MM.1S (cell line): ENCODE results near the gene SPC24.

Experiments
- DNase-seq: peaks from one replicate; pipeline ENCODE4 v3.0.0-alpha.2; 2015
- H2AFZ ChIP-seq: fragments of 300-600 bp; sonication (generic); 2 replicates; pipeline ENCODE4 v1.6.0; 2016; ENCODE audit warnings: antibody characterized with exemption, low read length
- H3F3A ChIP-seq: fragments of 300-600 bp; sonication (generic); 2 replicates; pipeline ENCODE4 v1.6.1; 2016; ENCODE audit warnings: mild to moderate bottlenecking, antibody characterized with exemption, low read length, moderate library complexity, mixed read lengths; ENCODE audit not compliant: insufficient read depth
- H3K27ac ChIP-seq: fragments of 300-600 bp; sonication (generic); 2 replicates; pipeline ENCODE4 v1.5.1; 2016; ENCODE audit warnings: mild to moderate bottlenecking, low read length
- H3K27me3 ChIP-seq: fragments of 300-600 bp; sonication (generic); replicated peaks from 2 replicates; pipeline ENCODE4 v1.6.0; 2016; ENCODE audit warnings: low read length; ENCODE audit not compliant: insufficient read depth
- H3K36me3 ChIP-seq: fragments of 300-600 bp; sonication (generic); replicated peaks from 2 replicates; pipeline ENCODE4 v1.6.1; 2016; ENCODE audit warnings: mild to moderate bottlenecking, low read length, mixed read lengths; ENCODE audit not compliant: insufficient read depth
- H3K4me1 ChIP-seq: fragments of 300-600 bp; sonication (generic); 2 replicates; pipeline ENCODE4 v1.6.1; 2016; ENCODE audit warnings: low read length, mixed read lengths
- H3K4me2 ChIP-seq: fragments of 300-600 bp; sonication (generic); 2 replicates; pipeline ENCODE4 v1.6.0; 2016; ENCODE audit warnings: low read depth, low read length
- H3K4me3 ChIP-seq: fragments of 300-600 bp; sonication (generic); 2 replicates; pipeline ENCODE4 v1.5.1; 2016; ENCODE audit warnings: low read length, mixed read lengths
- H3K79me2 ChIP-seq: fragments of 300-600 bp; sonication (generic); 2 replicates; pipeline ENCODE4 v1.6.1; 2016; ENCODE audit warnings: mixed run types, low read length, mixed read lengths
- H3K9ac ChIP-seq: fragments of 300-600 bp; sonication (generic); 2 replicates; pipeline ENCODE4 v1.6.1; 2016; ENCODE audit warnings: low read length, mixed read lengths
- H3K9me2 ChIP-seq: fragments of 300-600 bp; sonication (generic); replicated peaks from 2 replicates; pipeline ENCODE4 v1.6.1; 2016; ENCODE audit warnings: mild to moderate bottlenecking, low read length, mixed read lengths; ENCODE audit not compliant: insufficient read depth
- H3K9me3 ChIP-seq: fragments of 300-600 bp; sonication (generic); replicated peaks from 2 replicates; pipeline ENCODE4 v1.6.1; 2016; ENCODE audit warnings: mild to moderate bottlenecking, low read length, mixed read lengths; ENCODE audit not compliant: insufficient read depth
- H4K20me1 ChIP-seq: fragments of 300-600 bp; sonication (generic); 2 replicates; pipeline ENCODE4 v1.6.1; 2016; ENCODE audit warnings: mild to moderate bottlenecking, low read length, moderate library complexity, mixed read lengths; ENCODE audit not compliant: insufficient read depth
- CTCF ChIP-seq: fragments of 300-600 bp; sonication (generic); IDR thresholded peaks from 2 replicates; pipeline ENCODE4 v1.5.1; 2016; ENCODE audit warnings: antibody characterized with exemption, low read length, mixed read lengths
- EZH2 ChIP-seq: fragments of 300-600 bp; sonication (generic); optimal IDR thresholded peaks from 2 replicates; pipeline ENCODE3; 2017; ENCODE audit warnings: low read depth, mild to moderate bottlenecking, antibody characterized with exemption, low read length, mixed read lengths
- EZH2phosphoT487 ChIP-seq: fragments of 300-600 bp; sonication (generic); IDR thresholded peaks from 2 replicates; pipeline ENCODE4 v1.6.1; 2018; ENCODE audit warnings: antibody characterized with exemption, low read length

SPC24 gene

DNA sequence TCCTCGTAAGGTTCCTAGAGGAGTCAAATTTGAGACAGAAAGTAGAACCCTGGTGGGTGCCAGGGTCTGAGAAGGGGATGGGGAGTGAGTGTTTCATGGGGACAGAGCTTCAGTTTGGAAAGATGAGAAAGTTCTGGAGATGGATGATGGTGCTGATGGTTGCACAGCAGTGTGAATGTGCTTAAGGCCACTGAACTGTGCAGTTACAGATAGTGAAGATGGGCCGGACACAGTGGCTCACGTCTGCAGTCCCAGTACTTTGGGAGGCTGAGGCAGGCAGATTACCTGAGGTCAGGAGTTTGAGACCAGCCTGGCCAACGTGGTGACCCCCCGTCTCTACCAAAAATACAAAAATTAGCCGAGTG, 917 bp downstream of the SPC24 start:
- H3F3A ChIP-seq: no peaks in the 10 kb centered on the region
- no peaks in the 10 kb centered on the region for H3K9me2 ChIP-seq
- peak overlapping the region; percentile 98 for H3K4me3 ChIP-seq
- 0 out of 2 replicates have a peak overlapping the region, but pooled peaks have one; percentile 89 for H2AFZ ChIP-seq
- peak overlapping the region; percentile 90; the same call in 1 of the 2 replicates for H3K9ac ChIP-seq
- no peak overlapping the region for H3K27ac ChIP-seq
- H3K36me3 ChIP-seq: no peaks in the 10 kb centered on the region
- no peak for DNase-seq
- no peaks in the 10 kb centered on the region for H3K9me3 ChIP-seq
- peak overlapping the region; percentile 90 for H3K4me2 ChIP-seq
- no peaks in the 10 kb centered on the region for H4K20me1 ChIP-seq
- peaks cover 47% of the 10 kb centered on the region for H3K79me2 ChIP-seq
- peaks cover 10% of the 10 kb centered on the region; the same call in 1 of the 2 replicates for H3K4me1 ChIP-seq
- TF ChIP-seq CTCF (no peak), EZH2phosphoT487 (no peak), EZH2 (no peak)
- H3K27me3 ChIP-seq: no peaks in the 10 kb centered on the region

DNA sequence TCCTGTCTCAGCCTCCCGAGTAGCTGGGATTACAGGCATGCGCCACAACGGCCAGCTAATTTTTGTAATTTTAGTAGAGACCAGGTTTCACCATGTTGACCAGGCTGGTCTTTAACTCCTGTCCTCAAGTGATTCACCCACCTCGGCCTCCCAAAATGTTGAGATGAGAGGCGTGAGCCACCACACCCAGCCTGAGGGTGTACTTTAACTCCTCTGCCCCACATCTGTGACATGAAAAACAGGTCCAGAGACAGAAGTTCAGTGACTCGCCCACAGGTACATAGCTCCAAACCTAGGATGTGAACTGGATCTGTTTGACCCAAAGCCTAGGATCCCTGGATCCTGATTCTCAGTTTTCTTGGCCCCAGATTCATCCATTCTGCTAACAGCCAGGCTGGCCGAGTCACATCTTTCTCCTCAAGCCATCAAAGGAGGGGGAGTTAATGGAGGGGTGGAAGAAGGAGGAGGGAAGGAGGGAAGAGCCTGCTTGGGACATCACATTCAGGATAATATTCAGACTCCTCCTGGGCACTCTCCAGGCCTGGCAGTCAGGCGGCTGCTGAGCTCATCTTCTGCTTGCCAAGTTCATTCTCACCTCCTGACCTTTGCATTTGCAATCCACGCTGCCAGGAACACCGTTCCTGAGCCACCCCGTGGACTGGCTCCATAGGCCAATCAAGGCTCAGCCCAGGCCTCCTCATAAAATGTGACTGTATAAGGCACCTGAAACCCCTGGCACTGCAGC, 3.1 kb downstream of the SPC24 start:
- Histone ChIP-seq H3K9me3 (no peaks in the 10 kb centered on the region), H3K4me2 (no peak overlapping the region), H3K27me3 (no peaks in the 10 kb centered on the region), H3K9ac (no peak overlapping the region), H3K79me2 (peaks cover 55% of the 10 kb centered on the region), H2AFZ (no peak overlapping the region), H3K9me2 (no peaks in the 10 kb centered on the region), H3K36me3 (no peaks in the 10 kb centered on the region), H3K4me3 (no peak overlapping the region), H3K27ac (no peak overlapping the region), H3F3A (no peaks in the 10 kb centered on the region), H4K20me1 (no peaks in the 10 kb centered on the region), H3K4me1 (peaks cover 10% of the 10 kb centered on the region; the same call in 1 of the 2 replicates)
- no peak for TF ChIP-seq EZH2
- TF ChIP-seq EZH2phosphoT487: no peak
- no peak for TF ChIP-seq CTCF
- DNase-seq: no peak

DNA sequence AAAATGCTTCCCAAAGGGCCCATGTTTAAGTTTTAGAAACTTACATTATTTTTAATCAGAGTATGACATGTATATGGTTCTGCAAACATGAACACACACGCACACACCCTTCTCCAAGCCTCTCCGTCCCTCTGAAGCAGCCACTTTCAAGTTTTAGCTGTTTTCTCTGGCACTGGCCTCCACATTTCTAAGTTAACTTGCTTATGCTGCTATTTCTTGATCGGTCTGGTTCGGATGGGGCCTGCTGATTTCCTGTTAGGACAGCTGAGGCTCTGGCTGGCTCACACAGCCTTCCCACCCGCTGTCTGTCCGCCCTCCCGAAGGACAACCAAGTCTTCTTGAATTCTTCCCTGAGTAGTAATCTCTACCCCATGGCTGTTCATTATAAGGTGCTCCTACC, 4.4 kb downstream of the SPC24 start:
- peaks cover 6% of the 10 kb centered on the region; the same call in 1 of the 2 replicates for H3K4me1 ChIP-seq
- no peaks in the 10 kb centered on the region for H3K27me3 ChIP-seq
- H4K20me1 ChIP-seq: no peaks in the 10 kb centered on the region
- H2AFZ ChIP-seq: no peak overlapping the region
- H3F3A ChIP-seq: no peaks in the 10 kb centered on the region
- no peaks in the 10 kb centered on the region for H3K36me3 ChIP-seq
- no peaks in the 10 kb centered on the region for H3K9me3 ChIP-seq
- H3K4me2 ChIP-seq: no peak overlapping the region
- H3K79me2 ChIP-seq: peaks cover 55% of the 10 kb centered on the region
- DNase-seq: no peak
- H3K4me3 ChIP-seq: no peak overlapping the region
- TF ChIP-seq CTCF: no peak
- no peak for TF ChIP-seq EZH2
- no peak for TF ChIP-seq EZH2phosphoT487
- no peak overlapping the region for H3K27ac ChIP-seq
- H3K9me2 ChIP-seq: no peaks in the 10 kb centered on the region
- H3K9ac ChIP-seq: no peak overlapping the region
